CD8-positive, alpha-beta memory T cell (primary cell): Measurements from ENCODE around the gene SLMAP. TPM values are rescaled to one million over a fixed set of nuclear protein-coding genes. Genes with fewer than 3 reads are reported as not detected.

Source experiments
- CTCF ChIA-PET: fragments of 350-600 bp; sonication (Branson Sonifier 250); formaldehyde crosslinking; loops from one replicate; lab custom pipeline; 2021; ENCODE audit warnings: antibody characterized with exemption; lab: Charles Lee
- POLR2A ChIA-PET: fragments of 350-600 bp; sonication (Branson Sonifier 250); formaldehyde crosslinking; loops from one replicate; lab custom pipeline; 2021; ENCODE audit warnings: antibody characterized with exemption; lab: Charles Lee
- DNase-seq, 5 donors: peaks; one replicate each; pipeline versions ENCODE4 v3.0.0 to v3.0.0-alpha.2; 2020 to 2022; ENCODE audit warnings: mixed read lengths in 1 of 5
- H3K27ac ChIP-seq: one replicate; pipeline ENCODE4 v1.7.0; 2013; ENCODE audit warnings: low read depth, mild to moderate bottlenecking, low read length, moderate library complexity
- H3K27me3 ChIP-seq: 2 replicates; pipeline ENCODE4 v1.7.0; 2013; ENCODE audit warnings: low read length, mild to moderate bottlenecking; ENCODE audit not compliant: insufficient read depth, poor library complexity, severe bottlenecking
- H3K36me3 ChIP-seq: 2 replicates; pipeline ENCODE4 v1.7.0; 2013; ENCODE audit warnings: mild to moderate bottlenecking, low read length, moderate library complexity; ENCODE audit not compliant: insufficient read depth
- H3K4me1 ChIP-seq: 2 replicates; pipeline ENCODE4 v1.7.0; 2013; ENCODE audit warnings: mild to moderate bottlenecking, low read length, moderate library complexity; ENCODE audit not compliant: insufficient read depth
- H3K4me3 ChIP-seq: 2 replicates; pipeline ENCODE4 v1.7.0; 2013; ENCODE audit warnings: mild to moderate bottlenecking, low read length
- H3K9me3 ChIP-seq: 2 replicates; pipeline ENCODE4 v1.7.0; 2013; ENCODE audit warnings: mild to moderate bottlenecking, low read length
- H3K27ac Mint-ChIP-seq, 8 donors: one replicate each; pipeline ENCODE4 v1.8.0; 2020 to 2021; ENCODE audit warnings: mixed read lengths in 8 of 8, mild to moderate bottlenecking in 6 of 8, inconsistent platforms in 3 of 8, moderate library complexity in 3 of 8
- H3K27me3 Mint-ChIP-seq, 2 donors: one replicate each; pipeline ENCODE4 v1.8.0; 2020 to 2021; ENCODE audit warnings: mixed read lengths in 2 of 2, mild to moderate bottlenecking in 1 of 2, moderate library complexity in 1 of 2
- H3K36me3 Mint-ChIP-seq, 3 donors: one replicate each; pipeline ENCODE4 v1.8.0; 2020 to 2021; ENCODE audit warnings: mixed read lengths in 3 of 3, inconsistent platforms in 1 of 3, mild to moderate bottlenecking in 1 of 3
- H3K4me1 Mint-ChIP-seq, 3 donors: one replicate each; pipeline ENCODE4 v1.8.0; 2020 to 2021; ENCODE audit warnings: mixed read lengths in 3 of 3, inconsistent platforms in 1 of 3, mild to moderate bottlenecking in 1 of 3
- H3K4me3 Mint-ChIP-seq, 7 donors: one replicate each; pipeline ENCODE4 v1.8.0; 2020 to 2021; ENCODE audit warnings: mixed read lengths in 7 of 7, mild to moderate bottlenecking in 6 of 7, moderate library complexity in 4 of 7, inconsistent platforms in 2 of 7
- H3K9me3 Mint-ChIP-seq, 5 donors: one replicate each; pipeline ENCODE4 v1.8.0; 2020 to 2022; ENCODE audit warnings: mixed read lengths in 5 of 5, mild to moderate bottlenecking in 3 of 5, moderate library complexity in 2 of 5, inconsistent platforms in 1 of 5
- polyA plus RNA-seq: library from polyadenylated mRNA; unstranded; fragments of 300-500 nt; fragmentation: Illumina TruSeq; gene quantifications from one replicate; pipeline ENCODE4 v1.2.3, GENCODE V29; 2021
- total RNA-seq, 2 experiments: library from RNA; stranded (reverse); gene quantifications; one replicate each; pipeline ENCODE4 v1.2.3, GENCODE V29; 2021

The SLMAP gene
- total and polyA plus RNA-seq, 3 experiments from 2014 or later, result 26.7 to 57.8 (median 55.8) TPM

- H3K4me1 Mint-ChIP-seq, result no peaks in the 10 kb centered on the region
Observed at GRCh38 chr3:57890874-57891273, 134.8 kb downstream of the SLMAP start.

GRCh38 chr3:57892423-57892822, 136.3 kb downstream of the SLMAP start:
- ChIA-PET POLR2A (no interaction called here), CTCF (interaction anchor here (0.7 kb wide), 1 partner anchor 343 kb away, joined by 3 read pairs; no protein-coding TSS in a partner anchor)
- no peaks in the 10 kb centered on the region for H3K4me1 ChIP-seq
- peaks cover 7% of the 10 kb centered on the region for H3K36me3 ChIP-seq
- no peak for DNase-seq
- no peaks in the 10 kb centered on the region for H3K9me3 ChIP-seq
- Mint-ChIP-seq H3K27me3 (no peaks in the 10 kb centered on the region), H3K9me3 (no peaks in the 10 kb centered on the region), H3K4me3 (no peak overlapping the region), H3K36me3 (peaks cover 5 to 35% (median 8%) of the 10 kb centered on the region in 3 donors), H3K27ac (peak overlapping the region in 1 of 8 donors; percentile 3), H3K4me1 (no peaks in the 10 kb centered on the region)
- no peak overlapping the region for H3K4me3 ChIP-seq
- H3K27me3 ChIP-seq, result no peaks in the 10 kb centered on the region
- H3K27ac ChIP-seq, result no peak overlapping the region

More at GRCh38 chr3:57890874-57891273, 134.8 kb downstream of the SLMAP start:
- Mint-ChIP-seq H3K4me3 (no peak overlapping the region), H3K36me3 (peaks cover 7 to 32% (median 10%) of the 10 kb centered on the region in 3 donors), H3K27me3 (no peaks in the 10 kb centered on the region), H3K9me3 (no peaks in the 10 kb centered on the region), H3K27ac (no peak overlapping the region)
- Histone ChIP-seq H3K36me3 (no peaks in the 10 kb centered on the region), H3K4me3 (no peak overlapping the region), H3K4me1 (no peaks in the 10 kb centered on the region), H3K27ac (no peak overlapping the region), H3K9me3 (no peaks in the 10 kb centered on the region), H3K27me3 (no peaks in the 10 kb centered on the region)
- DNase-seq, result no peak
- ChIA-PET CTCF (interaction anchor here (1.0 kb wide), 1 partner anchor 20 kb away, joined by 3 read pairs; no protein-coding TSS in a partner anchor), POLR2A (no interaction called here)

GRCh38 chr3:57893156-57893555, 137.0 kb downstream of the SLMAP start:
- H3K27me3 Mint-ChIP-seq, result no peaks in the 10 kb centered on the region
- peaks cover 4 to 37% (median 4%) of the 10 kb centered on the region in 3 donors for H3K36me3 Mint-ChIP-seq
- Histone ChIP-seq H3K27ac (no peak overlapping the region), H3K4me3 (no peak overlapping the region), H3K4me1 (no peaks in the 10 kb centered on the region), H3K9me3 (no peaks in the 10 kb centered on the region), H3K36me3 (peaks cover 7% of the 10 kb centered on the region), H3K27me3 (no peaks in the 10 kb centered on the region)
- H3K27ac Mint-ChIP-seq, result no peak overlapping the region
- ChIA-PET CTCF (interaction anchor here (0.7 kb wide), 1 partner anchor 344 kb away, joined by 3 read pairs; no protein-coding TSS in a partner anchor), POLR2A (no interaction called here)
- DNase-seq, result no peak
- no peak overlapping the region for H3K4me3 Mint-ChIP-seq
- no peaks in the 10 kb centered on the region for H3K9me3 Mint-ChIP-seq
- H3K4me1 Mint-ChIP-seq, result no peaks in the 10 kb centered on the region

GRCh38 chr3:57893668-57894067, 137.6 kb downstream of the SLMAP start:
- CTCF ChIA-PET, result no interaction called here
- Histone ChIP-seq H3K9me3 (no peaks in the 10 kb centered on the region), H3K27ac (no peak overlapping the region), H3K4me1 (no peaks in the 10 kb centered on the region), H3K4me3 (no peak overlapping the region), H3K36me3 (peaks cover 7% of the 10 kb centered on the region), H3K27me3 (no peaks in the 10 kb centered on the region)
- H3K27ac Mint-ChIP-seq, result no peak overlapping the region
- no peaks in the 10 kb centered on the region for H3K27me3 Mint-ChIP-seq
- no peak overlapping the region for H3K4me3 Mint-ChIP-seq
- POLR2A ChIA-PET, result no interaction called here
- no peak for DNase-seq
- H3K36me3 Mint-ChIP-seq, result peaks cover 4 to 42% (median 4%) of the 10 kb centered on the region in 3 donors
- H3K9me3 Mint-ChIP-seq, result no peaks in the 10 kb centered on the region
- no peaks in the 10 kb centered on the region for H3K4me1 Mint-ChIP-seq

GRCh38 chr3:57896031-57896430, 139.9 kb downstream of the SLMAP start:
- Mint-ChIP-seq H3K36me3 (peaks cover 11 to 52% (median 14%) of the 10 kb centered on the region in 3 donors), H3K4me3 (no peak overlapping the region), H3K9me3 (no peaks in the 10 kb centered on the region), H3K27ac (no peak overlapping the region), H3K4me1 (peaks cover 0 to 1% (median 0%) of the 10 kb centered on the region in 3 donors), H3K27me3 (no peaks in the 10 kb centered on the region)
- no peaks in the 10 kb centered on the region for H3K4me1 ChIP-seq
- H3K27ac ChIP-seq, result no peak overlapping the region
- POLR2A ChIA-PET, result no interaction called here
- peaks cover 7% of the 10 kb centered on the region for H3K36me3 ChIP-seq
- no peaks in the 10 kb centered on the region for H3K27me3 ChIP-seq
- CTCF ChIA-PET, result no interaction called here
- DNase-seq, result no peak
- H3K9me3 ChIP-seq, result no peaks in the 10 kb centered on the region
- H3K4me3 ChIP-seq, result no peak overlapping the region

- POLR2A ChIA-PET, result no interaction called here
- H3K4me3 Mint-ChIP-seq, result no peak overlapping the region
- H3K27ac ChIP-seq, result no peak overlapping the region
Observed at GRCh38 chr3:57896691-57897090, 140.6 kb downstream of the SLMAP start.

GRCh38 chr3:57900786-57901185, 144.7 kb downstream of the SLMAP start:
- Mint-ChIP-seq H3K4me3 (no peak overlapping the region), H3K4me1 (peaks cover 0 to 1% (median 0%) of the 10 kb centered on the region in 3 donors), H3K27ac (peak overlapping the region in 1 of 8 donors; percentile 4), H3K9me3 (no peaks in the 10 kb centered on the region), H3K36me3 (peaks cover 16 to 70% (median 29%) of the 10 kb centered on the region in 3 donors), H3K27me3 (no peaks in the 10 kb centered on the region)
- no peak for DNase-seq
- H3K4me3 ChIP-seq, result no peak overlapping the region
- POLR2A ChIA-PET, result no interaction called here
- no peaks in the 10 kb centered on the region for H3K4me1 ChIP-seq
- H3K27ac ChIP-seq, result no peak overlapping the region
- CTCF ChIA-PET, result interaction anchor here (1.5 kb wide), 1 partner anchor 9 kb away, joined by 3 read pairs; no protein-coding TSS in a partner anchor
- peaks cover 7% of the 10 kb centered on the region for H3K36me3 ChIP-seq
- H3K9me3 ChIP-seq, result no peaks in the 10 kb centered on the region
- no peaks in the 10 kb centered on the region for H3K27me3 ChIP-seq

More at GRCh38 chr3:57896691-57897090, 140.6 kb downstream of the SLMAP start:
- H3K4me1 Mint-ChIP-seq, result peaks cover 0 to 1% (median 0%) of the 10 kb centered on the region in 3 donors
- H3K9me3 Mint-ChIP-seq, result no peaks in the 10 kb centered on the region
- H3K27ac Mint-ChIP-seq, result no peak overlapping the region
- H3K36me3 ChIP-seq, result peaks cover 7% of the 10 kb centered on the region
- H3K36me3 Mint-ChIP-seq, result peaks cover 16 to 57% (median 19%) of the 10 kb centered on the region in 3 donors
- no peak for DNase-seq
- no peaks in the 10 kb centered on the region for H3K27me3 ChIP-seq
- no peaks in the 10 kb centered on the region for H3K27me3 Mint-ChIP-seq
- CTCF ChIA-PET, result no interaction called here
- H3K9me3 ChIP-seq, result no peaks in the 10 kb centered on the region
- H3K4me1 ChIP-seq, result no peaks in the 10 kb centered on the region
- H3K4me3 ChIP-seq, result no peak overlapping the region

- no peaks in the 10 kb centered on the region for H3K9me3 ChIP-seq
- Mint-ChIP-seq H3K27me3 (no peaks in the 10 kb centered on the region), H3K9me3 (no peaks in the 10 kb centered on the region), H3K4me1 (peaks cover 0 to 1% (median 0%) of the 10 kb centered on the region in 3 donors), H3K27ac (no peak overlapping the region), H3K4me3 (no peak overlapping the region), H3K36me3 (peaks cover 11 to 59% (median 32%) of the 10 kb centered on the region in 3 donors)
- H3K27ac ChIP-seq, result no peak overlapping the region
- ChIA-PET CTCF (no interaction called here), POLR2A (no interaction called here)
- no peaks in the 10 kb centered on the region for H3K27me3 ChIP-seq
- H3K4me3 ChIP-seq, result no peak overlapping the region
- H3K36me3 ChIP-seq, result no peaks in the 10 kb centered on the region
- H3K4me1 ChIP-seq, result no peaks in the 10 kb centered on the region
- DNase-seq, result no peak
Observed at GRCh38 chr3:57903124-57903890, 147.2 kb downstream of the SLMAP start.
